Stimulated activated CD8-positive, alpha-beta memory T cell treated with anti-CD3 and anti-CD28 coated beads, Interleukin-4, amount 100 ng/mL, for 1 hour (primary cell): ENCODE data around the gene ATF7IP2.
"Not testable (repeated sequence)": the region's sequence is repeated elsewhere in the genome, so short reads cannot be mapped to it uniquely, and the experiment has no call there.

ENCODE experiments used
- DNase-seq, 2 donors: peaks; one replicate each; pipeline ENCODE4 v3.0.0-alpha.2; 2020; ENCODE audit warnings: low read depth in 2 of 2, low spot score in 1 of 2

Gene ATF7IP2

DNA sequence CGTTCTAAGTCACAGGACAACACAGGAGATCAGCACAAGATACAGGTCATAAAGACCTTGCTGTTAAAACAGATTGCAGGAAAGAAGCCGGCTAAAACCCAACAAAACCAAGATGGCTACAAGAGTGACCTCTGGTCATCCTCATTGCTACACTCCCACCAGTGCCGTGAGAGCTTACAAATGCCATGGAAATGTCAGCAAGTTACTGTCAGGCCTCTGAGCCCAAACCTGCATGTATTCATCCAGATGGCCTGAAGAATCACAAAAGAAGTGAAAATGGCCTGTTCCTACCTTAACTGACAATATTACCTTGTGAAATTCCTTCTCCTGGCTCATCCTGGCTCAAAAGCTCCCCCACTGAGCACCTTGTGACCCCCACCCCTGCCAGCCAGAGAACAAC is 119.4 kb downstream of the ATF7IP2 start:
- not testable (repeated sequence) for DNase-seq

DNA sequence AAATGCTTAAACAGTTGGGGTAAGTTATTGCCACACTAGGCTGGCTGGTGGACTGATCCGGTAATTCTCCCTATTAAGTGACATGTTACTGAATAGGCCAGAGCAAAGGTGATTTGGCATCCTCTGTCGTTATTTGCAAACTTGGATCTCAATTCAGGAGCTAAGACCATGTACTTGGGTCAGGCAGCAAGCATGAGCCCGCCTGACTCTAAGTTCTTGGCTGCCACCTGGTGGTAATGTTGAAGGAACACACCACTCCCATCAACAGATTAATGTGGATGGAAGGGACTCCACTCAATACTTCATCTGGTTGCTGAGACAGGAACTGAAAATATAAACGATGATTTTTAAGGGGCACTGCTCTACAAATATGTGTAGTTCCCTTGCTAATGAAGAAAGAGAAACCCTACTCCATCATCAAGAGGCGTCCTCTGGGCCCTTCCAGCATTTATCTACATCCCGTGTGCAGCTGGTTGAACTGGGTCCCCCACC is 123.7 kb downstream of the ATF7IP2 start:
- DNase-seq = peak; percentile 20 to 32

DNA sequence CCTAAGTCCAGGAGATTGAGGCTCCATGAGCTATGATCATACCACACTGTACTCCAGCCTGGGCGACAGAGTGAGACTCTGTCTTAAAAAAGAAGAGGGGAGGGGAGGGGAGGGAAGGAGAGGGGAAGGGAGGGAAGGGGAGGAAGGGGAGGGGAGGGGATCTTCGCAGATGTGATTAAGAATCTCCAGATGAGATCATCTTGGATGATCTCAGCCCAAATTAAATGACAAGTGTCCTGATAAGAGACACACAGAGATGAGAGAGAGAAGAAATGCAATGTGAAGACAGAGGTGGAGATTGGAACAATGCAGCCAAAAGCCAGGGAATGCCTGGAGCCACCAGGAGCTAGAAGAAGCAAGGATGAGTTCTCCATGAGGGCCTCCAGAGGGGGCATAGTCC is 124.4 kb downstream of the ATF7IP2 start:
- no peak for DNase-seq

DNA sequence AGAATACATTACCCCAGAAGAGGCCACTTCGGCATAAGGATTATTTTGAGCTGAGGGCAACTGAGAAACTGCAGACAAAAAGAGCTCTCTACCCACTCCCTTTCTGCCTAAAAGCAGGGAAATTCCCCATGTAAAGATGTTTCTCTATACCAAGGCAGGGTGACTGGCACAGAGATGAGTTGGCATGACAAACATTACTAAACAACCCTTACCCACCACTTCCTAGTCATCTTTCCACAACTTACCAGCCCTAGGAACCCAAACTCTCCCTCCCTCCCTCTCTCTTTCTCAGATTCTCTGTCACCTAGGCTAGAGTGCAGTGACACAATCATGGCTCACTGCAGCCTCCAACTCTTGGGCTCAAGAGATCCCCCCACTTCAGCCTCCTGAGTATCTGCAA is 126.0 kb downstream of the ATF7IP2 start:
- no peak for DNase-seq

DNA sequence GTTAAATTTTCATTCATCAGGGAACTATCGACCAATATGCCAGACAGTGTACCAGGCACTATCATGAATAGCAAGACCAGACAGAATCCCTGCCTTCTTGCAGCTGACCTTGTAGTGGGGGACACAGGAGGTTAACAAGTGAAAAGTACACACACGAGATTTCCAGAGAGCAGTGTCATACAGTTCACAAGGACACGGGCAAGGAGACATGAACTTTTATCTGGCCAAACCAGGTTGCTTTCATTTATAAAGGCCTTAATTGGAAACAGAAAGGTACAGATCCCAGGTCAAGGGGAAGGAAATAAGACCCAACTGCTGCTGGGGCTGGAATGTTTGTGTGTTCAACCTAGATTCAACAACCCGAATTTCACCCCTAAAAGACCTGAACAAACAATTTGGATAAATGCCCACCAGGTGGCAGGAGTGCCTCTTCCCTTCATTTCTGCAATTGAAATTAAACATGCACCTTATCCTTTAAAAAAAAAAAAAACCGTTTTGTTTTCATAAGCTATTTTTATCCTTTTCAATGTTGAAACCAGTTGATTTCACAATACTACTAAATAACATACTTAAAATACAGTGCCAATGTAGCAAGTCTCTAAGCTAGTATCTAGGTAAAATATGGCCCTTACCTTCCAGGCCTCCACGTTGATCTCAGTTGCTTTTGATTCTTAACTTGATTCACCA is 128.7 kb downstream of the ATF7IP2 start:
- DNase-seq = peak in 1 of 2 donors; percentile 14

DNA sequence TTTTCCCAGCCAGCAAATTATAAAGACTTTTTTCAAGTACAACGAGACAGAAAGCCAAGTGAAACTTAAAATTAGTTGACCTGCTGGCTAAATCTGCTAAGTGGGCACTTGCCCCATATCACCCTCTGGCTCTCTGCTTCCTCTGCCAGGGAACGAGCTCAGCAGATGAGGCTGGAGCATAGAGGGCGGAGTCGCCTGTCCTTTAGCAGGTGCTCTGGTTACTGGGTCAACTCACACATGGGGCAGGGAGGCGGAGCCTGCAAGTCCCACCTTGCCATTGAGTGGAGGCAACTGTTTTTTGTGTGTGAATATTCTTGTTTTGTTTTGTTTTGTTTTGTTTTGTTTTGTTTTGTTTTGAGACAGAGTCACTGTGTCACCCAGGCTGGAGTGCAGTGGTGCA is 132.0 kb downstream of the ATF7IP2 start:
- no peak for DNase-seq

DNA sequence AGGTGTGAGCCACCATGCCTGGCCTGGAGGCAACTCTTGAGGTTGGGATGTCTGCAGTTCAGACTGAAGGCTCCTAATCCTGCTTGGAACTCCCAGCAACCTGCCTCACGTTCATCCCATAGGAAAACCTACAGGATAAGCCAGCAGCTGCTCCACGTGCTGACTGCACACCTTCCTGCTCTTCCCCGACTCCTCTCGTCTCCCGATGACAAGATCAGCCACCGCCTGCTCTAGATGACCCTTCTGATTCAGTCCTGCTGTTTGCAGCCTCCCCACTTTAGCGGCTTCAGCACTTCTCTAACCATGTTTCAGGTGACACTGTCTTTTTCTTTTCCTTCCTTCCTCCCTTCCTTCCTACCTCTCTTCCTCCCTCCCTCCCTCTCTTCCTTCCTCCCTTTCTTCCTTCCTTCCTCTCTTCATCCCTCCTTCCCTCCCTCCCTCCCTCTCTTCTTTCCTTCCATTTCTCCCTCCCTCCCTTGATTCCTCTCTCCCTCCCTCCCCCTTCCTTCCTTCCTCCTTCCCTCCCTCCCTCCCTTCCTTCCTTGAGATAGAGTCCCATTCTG is 132.7 kb downstream of the ATF7IP2 start:
- no peak for DNase-seq

DNA sequence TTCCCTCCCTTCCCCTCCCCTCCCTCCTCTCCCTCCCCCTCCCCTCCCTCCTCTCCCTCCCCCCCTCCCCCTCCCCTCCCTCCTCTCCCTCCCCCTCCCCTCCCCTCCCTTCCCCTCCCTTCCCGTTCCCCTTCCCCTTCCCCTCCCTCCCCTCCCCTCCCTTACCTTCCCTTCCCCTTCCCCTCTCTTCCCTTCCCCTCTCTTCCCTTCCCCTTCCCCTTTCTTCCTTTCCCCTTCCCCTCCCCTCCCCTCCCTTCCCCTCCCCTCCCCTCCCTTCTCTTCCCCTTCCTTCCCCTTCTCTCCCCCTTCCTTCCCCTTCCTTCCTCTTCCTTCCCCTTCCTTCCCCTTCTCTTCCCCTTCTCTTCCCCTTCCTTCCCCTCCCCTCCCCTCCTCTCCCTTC is 133.4 kb downstream of the ATF7IP2 start:
- DNase-seq = no peak

DNA sequence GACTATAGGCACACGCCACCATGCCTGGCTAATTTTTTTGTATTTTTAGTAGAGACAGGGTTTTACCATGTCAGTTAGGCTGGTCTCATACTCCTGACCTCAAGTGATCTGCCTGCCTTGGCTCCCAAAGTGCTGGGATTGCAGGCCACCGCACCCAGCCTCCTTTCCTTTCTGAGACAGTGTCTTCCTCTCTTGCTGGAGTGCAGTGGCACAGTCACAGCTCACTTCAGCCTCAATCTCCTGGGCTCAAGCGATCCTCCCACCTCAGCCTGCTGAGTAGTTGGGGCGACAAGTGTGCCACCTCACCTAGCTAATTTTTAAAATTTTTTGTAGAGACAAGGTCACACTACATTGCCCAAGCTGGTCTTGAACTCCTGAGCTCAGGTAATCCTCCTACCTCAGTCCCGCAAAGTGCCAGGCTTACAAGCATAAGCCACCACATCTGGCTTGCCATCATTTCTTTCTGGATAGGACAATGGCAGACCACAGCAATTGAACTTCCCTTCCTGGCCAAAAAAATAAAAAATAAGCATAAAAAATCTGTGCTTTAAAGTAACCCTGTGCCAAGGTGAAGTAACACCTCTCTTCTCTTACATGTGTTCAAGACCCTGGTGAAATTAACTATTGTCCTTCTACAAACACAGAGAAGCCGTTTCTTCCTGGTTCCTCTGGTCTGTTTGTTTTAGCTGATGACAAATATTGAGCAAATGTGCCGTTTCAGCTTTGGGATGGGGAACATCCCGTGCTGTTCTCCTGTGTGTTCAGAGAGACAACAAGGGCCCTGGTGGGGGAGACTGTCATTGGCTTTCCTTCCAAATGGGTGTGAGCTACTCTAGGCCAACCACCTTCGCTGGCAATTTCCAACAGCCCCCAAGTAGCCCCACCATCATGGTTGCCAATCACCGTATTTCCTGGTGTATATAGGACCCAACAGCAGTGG is 134.3 kb downstream of the ATF7IP2 start:
- no peak for DNase-seq

DNA sequence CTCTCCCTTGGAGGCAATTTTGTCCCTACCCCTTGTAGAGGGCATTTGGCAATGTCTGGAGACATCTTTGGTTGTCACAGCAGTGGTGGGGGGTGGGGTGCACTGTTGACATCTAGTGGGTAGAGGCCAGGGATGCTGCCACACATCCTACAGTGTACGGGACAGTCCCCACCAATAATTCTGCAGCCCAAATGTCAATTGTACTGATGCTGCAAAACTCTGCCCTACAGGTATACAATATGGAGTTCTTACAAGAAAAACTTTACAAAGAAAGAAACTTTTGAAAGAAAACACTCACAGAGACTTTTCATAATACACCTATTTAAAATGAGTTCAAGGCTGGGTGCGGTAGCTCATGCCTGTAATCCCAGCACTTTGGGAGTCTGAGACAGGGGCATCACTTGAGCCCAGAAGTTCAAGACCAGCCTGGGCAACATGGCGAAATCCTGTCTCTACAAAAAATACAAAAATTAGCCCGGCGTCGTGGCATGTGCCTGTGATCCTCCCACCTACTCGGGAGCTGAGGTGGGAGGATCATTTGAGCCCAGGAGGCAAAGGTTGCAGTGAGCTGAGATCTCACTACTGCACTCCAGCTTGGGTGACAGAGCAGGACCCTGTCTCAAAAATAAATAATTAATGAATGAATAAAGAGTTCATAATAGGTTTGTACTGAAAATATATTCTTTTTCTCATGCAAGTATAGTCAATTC is 135.2 kb downstream of the ATF7IP2 start:
- DNase-seq = no peak

DNA sequence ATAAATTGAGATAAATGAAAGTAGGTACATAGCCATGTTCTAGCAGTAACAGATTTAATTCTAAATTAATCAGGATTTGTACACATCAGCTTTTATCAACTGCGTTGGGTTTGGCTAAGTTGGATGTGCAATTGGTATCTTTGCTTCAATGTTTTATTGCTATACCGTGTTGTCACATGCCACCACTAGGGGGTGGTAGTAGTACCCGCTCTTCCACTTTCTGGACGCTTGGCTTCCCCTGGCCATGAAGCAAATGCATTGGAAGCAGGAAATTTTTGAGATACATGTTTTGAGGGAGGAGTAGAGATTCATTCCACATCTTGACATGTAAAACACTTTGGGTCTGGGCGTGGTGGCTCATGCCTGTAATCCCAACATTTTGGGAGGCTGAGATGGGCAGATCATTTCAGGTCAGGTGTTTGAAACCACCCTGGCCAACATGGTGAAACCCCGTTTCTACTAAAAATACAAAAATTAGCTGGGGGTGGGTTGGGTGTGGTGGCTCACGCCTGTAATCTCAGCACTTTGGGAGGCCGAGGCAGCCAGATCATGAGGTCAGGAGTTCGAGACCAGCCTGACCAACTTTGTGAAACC is 135.9 kb downstream of the ATF7IP2 start:
- no peak for DNase-seq

DNA sequence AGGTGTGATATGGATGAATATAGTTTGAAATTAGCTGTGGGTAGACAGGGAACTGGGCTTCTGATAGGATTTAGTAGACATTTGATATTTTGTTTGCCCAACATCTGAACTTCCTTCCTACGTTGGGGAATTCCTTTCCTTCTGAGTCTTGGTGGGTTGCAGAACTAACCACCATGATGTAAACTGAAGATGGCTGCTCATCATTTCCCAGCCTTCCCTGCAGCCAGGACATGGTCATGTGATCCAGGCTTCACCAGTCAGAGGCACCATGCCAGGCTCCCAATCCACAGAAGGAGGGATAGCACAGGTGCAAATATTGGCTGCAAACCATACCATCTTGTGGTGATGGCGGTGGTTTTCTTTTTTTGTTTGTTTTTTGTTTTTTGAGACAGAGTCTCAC is 137.1 kb downstream of the ATF7IP2 start:
- DNase-seq = no peak

DNA sequence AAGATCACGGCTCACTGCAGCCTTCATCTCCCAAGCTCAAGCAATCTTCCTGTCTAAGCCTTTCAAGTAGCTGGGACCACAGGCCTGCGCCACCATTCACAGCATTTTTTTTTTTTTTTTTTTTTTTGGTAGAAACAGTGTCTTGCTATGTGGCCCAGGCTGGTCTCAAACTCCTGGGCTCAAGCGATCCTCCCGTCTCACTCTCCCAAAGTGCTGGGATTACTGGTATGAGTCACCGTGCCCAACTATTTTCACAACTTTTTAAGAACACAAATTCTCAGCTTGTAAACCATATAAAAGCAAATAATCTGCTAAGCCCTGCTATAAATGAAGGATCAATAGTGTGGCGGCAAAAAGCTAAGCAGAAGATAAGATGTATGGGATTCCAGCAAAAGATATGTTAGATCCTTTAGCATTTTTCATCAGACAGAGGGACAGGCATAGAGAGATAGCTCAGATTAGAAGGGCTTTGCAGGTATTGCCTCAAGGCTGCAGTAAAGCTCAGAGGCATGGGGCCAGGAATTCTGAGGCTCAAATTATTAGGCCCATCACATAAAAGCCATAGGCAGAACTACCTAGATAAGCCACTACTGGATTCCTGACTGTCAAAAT is 139.5 kb downstream of the ATF7IP2 start:
- DNase-seq = no peak

DNA sequence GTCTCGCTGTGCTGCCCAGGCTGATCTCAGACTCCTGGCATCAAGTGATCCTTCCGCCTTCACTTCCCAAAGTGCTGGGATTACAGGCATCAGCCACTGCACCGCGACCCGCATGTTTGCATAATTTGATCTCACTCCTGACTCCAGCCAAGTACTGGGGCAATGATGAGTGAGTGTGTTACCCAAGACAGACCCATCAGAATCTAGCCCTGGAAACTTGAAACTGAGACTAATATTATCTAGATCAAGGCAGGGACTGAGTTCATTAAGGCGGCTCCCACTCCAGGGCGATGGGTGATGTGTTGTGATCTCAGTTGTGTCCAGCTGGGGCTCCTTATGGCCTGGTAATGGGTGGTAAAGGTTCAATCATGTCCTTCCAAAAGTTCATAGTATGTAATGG is 141.1 kb downstream of the ATF7IP2 start:
- DNase-seq = no peak

DNA sequence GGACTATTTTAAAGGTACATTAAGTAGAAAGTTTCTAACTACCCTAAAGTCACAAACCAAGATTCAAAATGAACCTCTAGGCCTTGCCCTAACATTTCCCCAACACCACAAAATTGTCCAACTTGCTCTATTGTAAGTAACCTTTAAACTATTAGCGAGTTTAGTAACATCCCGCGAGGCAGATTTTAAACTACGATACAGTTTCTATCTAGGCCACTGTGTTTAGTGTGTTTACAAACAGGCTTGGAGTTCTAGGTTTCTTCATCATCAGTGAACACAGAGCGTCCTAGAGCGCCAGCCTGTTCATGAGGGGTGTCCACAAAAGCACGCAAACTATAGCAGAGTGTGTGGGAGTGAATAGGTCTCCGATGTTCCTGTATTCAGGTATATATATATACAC is 142.8 kb downstream of the ATF7IP2 start:
- DNase-seq = no peak

DNA sequence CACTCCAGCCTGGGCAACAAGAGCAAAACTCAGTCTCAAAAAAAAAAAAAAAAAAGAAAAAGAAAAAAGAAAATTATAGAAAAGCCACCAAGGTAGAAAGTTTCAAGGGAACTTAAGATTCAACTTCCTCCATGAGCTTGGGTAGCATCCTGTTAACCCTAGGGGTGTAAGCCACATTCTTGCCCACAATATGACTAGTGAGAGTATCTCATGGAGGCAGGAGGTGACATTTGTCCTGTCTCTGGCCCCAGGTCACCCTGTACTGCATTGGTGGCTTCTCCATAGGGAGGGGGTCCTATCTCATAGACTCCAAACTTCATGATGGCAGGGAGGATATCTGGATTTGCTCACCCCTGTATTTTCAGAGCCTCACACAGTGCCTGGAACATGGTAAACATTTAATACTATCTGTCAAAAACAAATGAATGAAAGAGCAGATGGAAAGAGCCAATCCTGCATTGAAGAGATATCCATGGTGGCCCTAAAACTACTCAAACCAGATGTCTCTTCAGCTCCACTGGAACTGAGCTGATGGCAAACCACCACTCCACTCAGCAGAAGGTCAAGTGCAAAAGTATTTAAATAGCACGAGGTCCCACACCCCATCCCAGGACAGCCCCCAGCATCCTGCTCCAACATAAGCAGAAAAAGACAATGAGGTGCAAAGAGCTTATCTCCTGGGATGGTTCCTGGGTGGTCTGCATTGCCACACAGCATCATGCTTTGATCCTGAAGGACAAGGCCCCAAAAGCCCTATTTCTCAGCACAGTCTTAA is 144.2 kb downstream of the ATF7IP2 start:
- DNase-seq = no peak

DNA sequence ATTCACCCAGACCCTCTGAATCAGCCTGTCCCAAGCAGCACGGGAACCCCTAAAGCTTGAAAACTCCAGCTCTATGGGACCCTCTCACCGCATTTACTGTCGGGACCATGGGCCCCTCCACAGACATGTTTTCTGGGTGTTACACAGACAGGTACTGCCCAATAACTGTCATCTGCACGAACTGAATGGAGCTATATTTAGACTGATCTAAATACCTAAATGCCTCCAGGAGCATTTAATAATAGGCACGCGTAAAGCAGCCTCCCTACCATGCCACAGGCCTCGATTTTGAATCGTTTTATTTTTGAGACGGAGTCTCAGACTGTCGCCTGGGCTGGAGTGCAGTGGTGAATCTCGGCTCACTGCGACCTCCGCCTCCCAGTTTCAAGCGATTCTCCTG is 144.8 kb downstream of the ATF7IP2 start:
- DNase-seq = no peak

DNA sequence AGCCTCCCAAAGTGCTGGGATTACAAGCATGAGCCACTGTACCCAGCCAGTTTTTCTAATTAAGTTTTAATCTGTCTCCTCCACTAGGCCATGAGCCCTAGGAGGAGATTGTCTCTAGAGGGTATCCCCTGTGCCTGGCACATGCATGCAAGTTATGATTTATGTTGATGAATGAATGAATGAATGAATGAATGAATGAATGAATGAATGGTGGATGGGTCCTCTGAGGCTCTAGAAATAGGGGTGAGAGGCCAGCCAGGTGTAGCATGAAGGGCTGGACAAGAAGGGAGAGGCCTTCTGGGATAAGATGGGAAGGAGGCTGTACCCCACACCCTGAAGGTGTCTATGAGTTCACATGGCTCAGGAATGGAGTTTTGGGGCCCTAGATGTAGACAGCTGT is 145.7 kb downstream of the ATF7IP2 start:
- no peak for DNase-seq
